GM19239 (cell line): ENCODE results near the gene PUM2.
"Not testable (repeated sequence)": the region's sequence is repeated elsewhere in the genome, so short reads cannot be mapped to it uniquely, and the experiment has no call there.

Experiments used
- DNase-seq: peaks from one replicate; pipeline ENCODE4 v3.0.0; 2011; ENCODE audit warnings: low spot score; ENCODE audit not compliant: insufficient read length
- FAIRE-seq: peaks from 2 replicates; lab custom pipeline; 2011; peaks lifted over from hg19 to GRCh38; lab: Jason Lieb, UNC

The PUM2 gene

GRCh38 chr2:20299113-20299512, 51.5 kb downstream of the PUM2 start:
- DNase-seq (no peak), FAIRE-seq (peak; percentile 14)

DNA sequence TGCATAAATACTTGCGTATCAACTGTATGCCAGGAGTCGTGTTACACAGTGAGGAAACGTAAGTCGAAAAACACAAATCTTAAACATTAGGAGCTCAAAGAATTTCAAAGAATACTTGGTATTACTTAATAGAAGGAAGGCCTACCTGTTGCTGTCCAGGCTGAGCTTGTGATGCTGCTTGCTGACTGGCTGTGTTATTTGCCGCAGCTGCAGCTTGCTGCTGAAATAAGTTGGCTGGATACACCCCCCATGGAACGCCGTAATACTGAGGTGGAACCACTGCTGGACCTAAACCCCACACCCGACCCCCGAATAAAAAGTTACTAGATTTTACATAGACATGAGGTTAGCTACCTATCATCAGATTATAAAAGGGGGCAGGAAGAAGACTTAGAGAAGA, 56.4 kb downstream of the PUM2 start:
- FAIRE-seq, result no peak

DNA sequence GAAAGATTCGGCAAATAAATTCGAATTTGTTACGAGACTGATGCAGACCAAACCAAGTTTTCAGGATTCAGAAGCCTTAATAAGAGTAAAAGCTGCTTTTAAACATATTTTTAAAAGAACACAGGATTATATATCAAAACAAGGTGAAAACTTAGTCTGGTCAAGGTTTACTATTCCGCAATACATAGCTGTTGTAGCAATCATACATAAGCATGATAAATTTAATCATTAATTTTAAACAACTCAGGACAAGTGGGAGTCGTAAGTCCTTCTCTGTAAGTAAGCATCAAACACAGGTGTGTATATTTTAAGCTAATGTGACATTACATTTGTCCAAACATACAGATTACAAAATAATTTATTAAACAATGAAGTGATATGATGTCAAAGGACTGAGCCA, 57.7 kb downstream of the PUM2 start:
- FAIRE-seq, result no peak
- DNase-seq, result no peak

More for the DNA sequence above, 56.4 kb downstream of the PUM2 start:
- no peak for DNase-seq

- DNase-seq (no peak), FAIRE-seq (no peak)
Measured at GRCh38 chr2:20291846-20292408, 58.7 kb downstream of the PUM2 start.

DNA sequence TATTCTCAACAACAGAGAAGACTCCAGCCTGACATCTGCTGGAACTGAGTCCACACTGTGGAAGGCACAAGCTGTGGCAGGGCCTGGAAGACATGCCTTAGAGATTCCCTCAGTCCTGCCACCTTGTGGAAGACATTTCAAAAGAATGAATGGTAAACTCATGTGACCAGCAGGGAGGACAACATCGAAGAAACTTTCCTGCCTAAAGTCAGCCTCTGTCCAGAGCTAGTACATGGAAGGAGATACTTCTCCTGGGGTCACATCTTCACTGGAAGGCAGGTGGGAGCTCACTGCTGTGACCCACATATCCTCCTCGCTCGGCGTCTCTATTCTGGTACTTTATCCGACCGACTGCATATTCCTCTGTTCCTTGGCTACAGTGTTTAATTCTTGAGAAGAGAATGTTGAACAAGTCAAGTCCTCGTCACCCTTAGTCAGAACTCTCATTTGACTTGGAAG, 59.5 kb downstream of the PUM2 start:
- FAIRE-seq (no peak), DNase-seq (peak; percentile 2)

DNA sequence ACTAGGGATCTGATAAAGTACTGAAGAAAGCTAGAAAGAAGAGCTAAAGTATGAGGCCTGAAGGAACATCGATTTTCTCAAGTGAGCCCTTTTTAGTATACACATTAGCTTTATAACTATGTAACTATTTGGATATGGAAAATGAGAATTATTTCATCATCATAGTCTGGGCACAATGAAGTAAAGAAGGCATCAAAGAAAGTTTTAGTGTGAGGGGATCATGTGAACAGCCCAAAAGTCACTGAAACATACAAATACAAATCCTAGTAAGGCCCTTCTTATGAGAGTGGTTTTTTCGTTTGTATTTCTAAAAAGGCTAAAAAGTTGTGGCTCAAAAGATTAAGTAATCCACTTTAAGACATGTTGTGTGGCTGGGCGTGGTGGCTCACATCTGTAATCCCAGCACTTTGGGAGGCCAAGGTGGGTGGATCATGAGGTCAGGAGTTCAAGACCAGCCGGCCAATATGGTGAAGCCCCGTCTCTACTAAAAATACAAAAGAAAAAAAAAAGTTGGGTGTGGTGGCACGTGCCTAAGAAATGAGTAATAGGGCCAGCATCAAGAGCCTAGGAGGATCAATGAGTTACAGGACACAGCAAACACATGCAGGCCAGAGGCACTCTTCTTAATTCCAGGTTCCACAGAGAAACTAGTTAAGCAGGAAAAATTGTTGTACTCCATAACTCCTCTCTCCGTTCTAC, 61.9 kb downstream of the PUM2 start:
- FAIRE-seq, result no peak
- DNase-seq, result no peak

- FAIRE-seq, result no peak
Measured at GRCh38 chr2:20282916-20283592, 67.6 kb downstream of the PUM2 start.

GRCh38 chr2:20281876-20282275, 68.8 kb downstream of the PUM2 start:
- FAIRE-seq (no peak), DNase-seq (no peak)

More at GRCh38 chr2:20282916-20283592, 67.6 kb downstream of the PUM2 start:
- no peak for DNase-seq

- FAIRE-seq (no peak), DNase-seq (no peak)
Measured at GRCh38 chr2:20273042-20273441, 77.6 kb downstream of the PUM2 start.

GRCh38 chr2:20268317-20268716, 82.3 kb downstream of the PUM2 start:
- not testable (repeated sequence) for FAIRE-seq, DNase-seq

- DNase-seq, result no peak
- FAIRE-seq, result no peak
Measured at GRCh38 chr2:20267529-20267928, 83.1 kb downstream of the PUM2 start.

- FAIRE-seq, result no peak
- DNase-seq, result no peak
Measured at GRCh38 chr2:20264629-20265028, 86.0 kb downstream of the PUM2 start.

DNA sequence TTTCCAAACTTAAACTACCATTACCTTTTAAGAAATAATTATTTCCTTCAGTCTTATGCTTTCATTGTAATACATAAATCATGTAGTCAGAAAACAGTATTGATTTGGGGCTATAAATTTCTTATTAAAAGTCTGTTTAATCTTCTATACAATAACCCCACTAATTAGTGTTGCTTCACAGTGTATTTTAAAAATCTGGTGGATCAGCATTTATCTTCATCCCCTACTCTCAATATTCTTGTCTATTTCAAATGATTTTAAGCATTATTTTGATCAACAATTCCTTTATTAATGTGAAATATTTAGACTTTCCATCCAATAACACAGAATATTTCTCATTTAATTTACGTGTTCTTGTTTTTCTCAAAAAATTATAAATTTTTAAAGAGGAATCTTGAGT, 93.2 kb downstream of the PUM2 start:
- no peak for FAIRE-seq
- DNase-seq, result no peak

DNA sequence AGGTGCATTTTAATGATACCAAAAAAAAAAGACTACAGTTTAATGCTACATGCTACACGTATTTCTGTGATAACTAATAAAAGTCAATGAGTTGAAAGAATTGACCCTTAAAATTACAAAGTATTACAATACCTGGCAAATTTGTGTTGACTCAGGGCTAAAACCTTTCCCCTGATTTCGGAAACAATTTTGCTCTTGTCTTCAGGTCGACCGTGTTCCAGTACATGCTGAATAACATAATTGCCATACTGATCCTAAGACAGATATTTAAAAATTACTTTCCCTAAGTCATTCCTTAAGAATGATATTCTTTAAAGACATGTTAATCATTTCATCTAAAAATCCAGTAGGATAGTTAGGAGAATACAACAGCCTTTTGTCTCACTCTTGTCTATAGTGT, 95.9 kb downstream of the PUM2 start:
- DNase-seq, result no peak
- no peak for FAIRE-seq

GRCh38 chr2:20250436-20250835, 100.2 kb downstream of the PUM2 start:
- DNase-seq (no peak), FAIRE-seq (no peak)

GRCh38 chr2:20249170-20249569, 101.5 kb downstream of the PUM2 start:
- DNase-seq (no peak), FAIRE-seq (no peak)

DNA sequence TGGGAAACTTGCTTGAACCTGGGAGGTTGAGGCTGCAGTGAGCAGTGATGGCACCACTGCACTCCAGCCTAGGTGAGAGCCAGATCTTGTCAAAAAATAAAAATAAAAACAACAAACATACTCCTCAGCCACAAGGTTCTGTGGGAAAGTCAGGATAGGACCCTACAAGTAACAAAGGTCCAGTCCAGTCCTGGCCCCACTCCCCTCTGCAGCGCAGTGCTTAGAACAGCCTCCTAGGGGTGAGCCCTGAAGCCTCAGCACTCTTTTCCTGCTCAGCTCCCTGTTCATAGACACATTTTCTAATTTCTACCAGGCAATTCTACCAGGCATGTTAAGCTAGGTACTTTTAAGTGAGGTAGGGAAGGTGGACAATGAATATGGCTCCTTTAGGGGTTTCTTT, 103.6 kb downstream of the PUM2 start:
- no peak for DNase-seq
- FAIRE-seq, result no peak

GRCh38 chr2:20243637-20244036, 107.0 kb downstream of the PUM2 start:
- not testable (repeated sequence) for FAIRE-seq, DNase-seq

- no peak for DNase-seq
Measured at GRCh38 chr2:20242727-20243377, 107.8 kb downstream of the PUM2 start.

DNA sequence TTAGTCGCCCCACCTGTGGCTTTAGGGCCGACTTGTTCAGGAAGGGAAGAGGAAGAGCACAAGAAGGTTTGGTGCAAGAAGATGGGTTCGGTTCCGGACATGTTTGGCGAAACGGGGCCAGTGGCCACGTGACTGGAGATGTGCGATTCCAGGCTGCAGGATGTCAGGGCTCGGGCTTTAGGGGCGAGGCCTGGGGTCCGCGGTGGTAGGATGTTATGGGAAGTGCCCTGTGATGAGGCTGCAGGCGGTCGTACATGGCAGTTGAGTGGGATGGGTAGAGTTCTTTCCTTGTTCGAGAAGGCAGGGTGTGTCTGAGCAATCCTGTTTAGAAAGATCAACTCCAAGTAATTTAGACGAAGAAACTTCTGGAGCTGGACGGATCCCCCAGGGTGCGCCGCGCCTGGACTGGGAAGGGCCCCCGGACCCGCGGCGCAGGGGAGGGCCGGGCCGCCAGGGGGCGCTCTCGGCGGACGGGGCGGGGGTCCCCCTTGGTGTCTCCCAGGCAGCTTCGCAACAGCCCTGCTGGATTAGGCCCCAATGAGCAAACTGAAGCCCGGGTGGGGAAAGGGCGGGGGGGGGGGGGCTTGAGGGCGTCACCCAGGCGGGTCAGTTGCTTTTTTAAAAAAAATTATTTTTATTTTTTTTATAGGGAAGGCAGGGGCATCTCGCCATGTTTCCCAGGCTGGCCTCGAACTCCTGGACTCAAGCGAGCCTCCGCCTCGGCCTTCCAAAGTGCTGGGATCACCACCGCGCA, 108.5 kb downstream of the PUM2 start:
- FAIRE-seq (no peak), DNase-seq (no peak)

More at GRCh38 chr2:20242727-20243377, 107.8 kb downstream of the PUM2 start:
- no peak for FAIRE-seq
